ENCODE measurements around the gene VWC2.

DNA sequence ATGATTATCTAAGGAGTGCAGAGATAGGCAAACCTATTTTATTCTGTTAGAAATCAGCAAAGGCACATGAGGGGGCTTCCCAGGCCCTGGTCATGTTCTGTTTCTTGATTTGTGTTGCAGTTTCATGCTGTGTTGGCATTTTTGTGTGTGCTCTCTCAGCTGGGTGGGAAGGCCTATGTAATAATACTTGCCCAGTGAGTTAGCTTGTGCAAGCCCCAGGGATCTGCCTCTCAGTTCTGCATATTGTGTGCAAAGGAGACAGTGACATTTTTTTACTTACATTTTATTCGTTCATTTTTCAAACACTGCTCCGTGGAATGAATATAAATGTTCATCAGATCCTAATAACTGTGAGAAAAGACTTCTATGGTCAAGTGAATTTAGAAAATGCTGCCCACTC lies 119.0 kb downstream of the VWC2 start:
- TF ChIP-seq GATA2 (IDR thresholded peaks at IDR 0.05; ENCODE audit: low read depth, low read length) (no peak), GATA3 (IDR thresholded peaks at IDR 0.05; ENCODE audit: low read depth, low read length) (no peak)

All from SH-SY5Y (cell line).